HG02763 (cell line): Measurements from ENCODE around the gene FRAS1.
"Not testable (repeated sequence)": the region's sequence is repeated elsewhere in the genome, so short reads cannot be mapped to it uniquely, and the experiment has no call there.

ENCODE experiments used
- ATAC-seq: cut with Tn5 transposase; IDR thresholded peaks from one replicate; pipeline ENCODE4 v1.9.1; 2021; ENCODE audit warnings: mild to moderate bottlenecking, moderate library complexity; ENCODE audit not compliant: unreplicated experiment

FRAS1 gene

DNA sequence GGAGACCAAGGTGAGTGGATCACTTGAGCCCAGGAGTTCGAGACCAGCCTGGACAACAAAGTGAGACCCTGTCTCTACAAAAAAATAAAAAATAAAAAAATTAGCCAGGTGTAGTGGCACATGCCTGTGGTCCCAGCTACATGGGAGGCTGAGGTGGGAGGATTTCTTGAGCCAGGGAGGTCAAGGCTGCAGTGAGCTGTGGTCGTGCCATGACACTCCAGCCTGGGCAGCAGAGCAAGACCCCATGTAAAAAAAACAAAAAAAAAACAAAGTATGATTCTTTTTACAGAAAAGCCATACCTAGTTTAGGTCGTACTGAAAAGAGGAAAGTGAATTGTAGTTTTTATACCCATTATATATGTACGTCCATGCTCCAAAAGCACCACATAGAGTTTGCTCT, 151.8 kb downstream of the FRAS1 start:
- ATAC-seq: not testable (repeated sequence)

DNA sequence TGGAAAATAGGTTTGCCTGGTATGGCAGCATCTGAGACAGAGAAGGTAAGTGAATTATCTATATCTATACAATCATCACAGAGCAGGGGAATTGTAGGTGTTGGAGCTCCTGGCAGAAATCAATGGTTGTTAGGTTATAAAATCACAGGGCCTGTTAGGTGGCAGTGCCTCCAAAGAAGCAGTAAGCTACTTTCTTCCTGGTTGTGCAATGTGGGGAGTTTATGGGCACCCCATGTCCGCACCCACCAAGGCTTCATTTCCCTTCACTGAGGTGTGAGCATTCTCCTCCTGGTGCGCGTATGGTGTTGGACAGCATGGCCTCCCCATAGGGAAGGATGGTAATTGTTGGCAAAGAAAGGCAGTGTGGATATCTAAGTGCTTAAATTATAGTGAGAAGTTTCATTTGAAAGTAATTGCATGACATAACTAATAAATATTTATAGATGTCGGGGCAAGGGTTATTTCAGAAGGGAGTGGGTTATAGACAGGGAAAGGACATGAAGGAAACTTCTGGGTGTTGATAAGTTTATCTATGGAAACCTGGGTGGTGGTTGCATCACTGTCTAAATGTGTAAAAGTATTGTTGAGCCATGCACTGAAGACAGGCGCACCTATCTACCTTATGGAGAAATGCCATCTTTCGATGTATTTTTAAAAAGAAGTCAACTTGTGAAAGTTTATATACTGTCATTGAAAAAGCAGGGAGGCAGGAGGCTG, 153.7 kb downstream of the FRAS1 start:
- ATAC-seq: no peak

DNA sequence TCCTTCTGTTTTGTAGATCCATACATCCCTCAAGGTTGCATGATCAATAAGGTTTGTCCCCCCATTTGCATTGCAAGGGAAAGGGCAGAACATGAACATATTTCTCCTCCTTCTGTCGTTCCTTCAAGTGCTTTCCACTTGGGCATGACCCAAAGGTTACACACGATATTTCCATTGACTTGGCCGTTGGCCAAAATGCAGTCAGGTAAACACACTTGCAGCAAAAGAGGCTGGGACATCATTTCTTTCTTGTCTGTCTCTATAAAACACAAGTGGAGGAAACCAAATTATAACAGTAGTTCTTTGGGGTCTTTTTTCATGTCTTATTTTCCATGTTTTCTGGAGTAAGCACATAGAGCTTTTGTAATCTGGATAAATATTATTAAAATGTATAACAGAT, 156.1 kb downstream of the FRAS1 start:
- no peak for ATAC-seq

DNA sequence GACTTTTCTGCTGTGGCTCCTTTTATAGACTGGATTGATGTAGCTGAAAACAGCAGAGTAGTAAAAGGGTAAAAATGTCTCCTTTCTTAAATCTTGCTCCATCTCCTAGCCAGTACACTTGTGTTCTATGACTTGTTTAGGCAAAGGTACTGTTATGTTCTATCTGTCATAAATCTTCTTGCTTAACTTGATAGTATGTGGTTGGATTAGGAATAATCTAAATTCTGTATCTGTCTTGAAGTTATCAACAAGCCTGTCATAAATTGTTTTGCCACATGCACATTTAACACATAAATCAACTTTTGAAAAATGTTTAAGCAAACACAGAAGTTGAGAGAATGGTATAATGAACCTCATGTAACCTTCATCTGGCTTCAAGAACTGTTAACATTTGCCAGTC, 157.0 kb downstream of the FRAS1 start:
- no peak for ATAC-seq

DNA sequence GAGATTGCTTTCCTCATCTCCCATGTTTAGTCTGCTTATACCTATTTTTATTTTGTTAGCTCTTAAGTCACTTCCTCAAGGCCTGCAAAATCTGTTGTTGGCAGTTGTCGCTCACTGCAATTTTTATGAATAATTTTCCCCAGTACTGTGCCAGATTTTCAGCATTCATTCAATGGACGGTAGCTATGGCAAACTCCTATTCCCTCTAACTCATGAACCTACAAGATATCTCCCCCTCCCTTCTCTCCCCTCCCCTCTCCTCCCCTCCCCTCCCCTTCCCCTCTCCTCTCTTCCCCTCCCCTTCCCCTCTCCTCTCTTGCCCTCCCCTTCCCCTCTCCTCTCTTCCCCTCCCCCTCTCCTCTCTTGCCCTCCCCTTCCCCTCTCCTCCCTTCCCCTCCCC, 160.4 kb downstream of the FRAS1 start:
- ATAC-seq: no peak

DNA sequence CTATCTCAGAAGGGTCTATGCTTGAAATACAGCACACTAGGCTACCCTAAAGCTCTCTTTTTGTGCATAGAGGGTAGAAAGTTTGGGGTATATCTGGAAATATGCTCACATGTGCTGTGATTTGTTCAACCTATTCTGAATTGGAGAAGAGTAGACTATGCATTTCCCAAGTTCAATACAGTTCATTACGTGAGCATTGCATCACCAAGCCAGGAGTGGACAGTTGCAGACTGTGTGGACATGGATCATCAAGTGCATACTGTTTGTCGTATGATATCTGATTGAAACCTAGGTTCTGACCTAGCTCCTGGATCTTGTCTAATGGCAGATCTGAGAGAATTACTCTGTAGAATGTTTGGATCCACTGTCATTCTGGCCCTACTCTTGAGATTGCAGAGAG, 161.1 kb downstream of the FRAS1 start:
- ATAC-seq: no peak

DNA sequence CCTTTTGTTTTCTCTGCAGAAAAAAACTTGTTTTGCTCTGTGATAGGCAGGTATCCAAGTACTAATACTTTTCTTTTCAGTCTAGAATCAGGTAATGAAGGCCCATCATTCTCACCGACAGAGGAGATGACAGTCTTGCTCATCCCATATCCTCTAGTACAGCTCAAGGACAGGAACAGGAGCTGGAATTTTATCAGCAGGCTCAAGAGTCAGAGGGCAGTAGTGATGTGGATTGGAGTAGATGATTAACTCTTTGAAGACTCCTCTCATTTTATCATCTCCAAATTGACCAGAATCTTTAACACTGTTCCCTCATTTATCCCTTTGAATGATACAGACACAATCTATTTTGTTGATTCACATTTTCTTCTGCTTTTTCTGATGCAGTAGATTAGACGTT, 162.7 kb downstream of the FRAS1 start:
- ATAC-seq: no peak

DNA sequence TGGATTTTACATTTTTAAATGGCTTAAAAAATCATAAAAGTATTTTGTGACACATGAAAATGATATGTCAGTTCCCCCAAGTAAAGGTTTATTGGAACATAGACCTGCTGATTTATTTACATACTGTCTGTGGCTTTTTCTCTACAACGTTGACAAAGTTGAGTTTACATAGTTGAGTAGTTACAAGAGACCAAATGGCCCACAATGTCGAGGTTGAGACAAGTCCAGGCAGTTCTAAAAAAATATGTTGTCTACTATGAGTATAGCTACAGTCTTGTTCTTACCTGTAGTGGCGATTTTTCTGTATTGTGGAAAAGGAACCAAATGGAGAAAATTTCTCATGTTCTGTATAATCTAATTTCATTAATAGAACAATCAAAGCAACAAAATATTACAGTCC, 163.2 kb downstream of the FRAS1 start:
- no peak for ATAC-seq

DNA sequence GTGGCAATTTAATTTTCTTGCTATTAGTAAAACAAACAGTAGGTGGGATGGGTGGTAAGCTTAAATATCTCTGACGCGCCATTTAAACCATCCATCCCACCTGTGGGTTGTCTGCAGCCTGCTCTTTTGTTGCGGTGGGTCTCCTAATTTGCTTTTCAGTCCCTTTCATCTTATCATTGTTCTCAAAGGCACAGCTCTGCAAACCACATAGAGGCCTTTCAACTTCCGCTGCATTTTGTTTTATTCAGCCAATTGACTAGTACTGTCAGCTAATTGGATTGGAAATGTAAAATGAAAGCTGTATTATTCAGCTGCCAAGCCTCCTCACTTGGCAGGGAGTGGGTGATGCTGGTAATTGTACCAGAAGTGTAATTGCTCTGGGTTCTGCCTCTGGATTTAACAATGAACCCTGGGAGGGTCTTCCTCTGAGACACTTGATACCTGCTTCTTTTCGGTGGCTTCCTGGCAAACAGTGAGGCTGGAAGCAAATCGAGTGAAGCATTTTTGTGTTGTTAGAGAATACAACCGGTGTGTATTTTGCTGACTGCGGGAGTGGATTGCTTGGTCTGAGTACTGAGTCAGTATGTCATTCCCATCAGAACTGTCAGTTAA, 165.6 kb downstream of the FRAS1 start:
- no peak for ATAC-seq

DNA sequence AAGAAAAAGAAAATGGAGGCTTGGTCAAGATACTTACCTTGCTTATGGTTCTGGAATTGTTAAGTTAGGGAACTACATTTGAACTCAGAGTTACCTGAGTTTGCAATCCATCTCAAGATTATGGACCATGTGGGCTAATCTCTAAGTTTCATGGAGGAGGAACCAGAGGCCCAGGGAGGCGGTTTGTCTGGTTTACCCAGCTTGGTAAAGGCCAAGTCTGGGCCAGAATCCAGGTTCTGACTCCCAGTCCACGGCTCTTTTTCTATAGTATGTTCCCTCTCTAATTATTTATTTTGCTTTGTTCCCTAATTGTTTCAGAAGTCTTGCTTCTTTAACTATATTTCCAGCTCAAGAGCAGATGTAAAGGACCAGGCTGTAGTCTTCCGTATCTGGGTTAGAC, 168.1 kb downstream of the FRAS1 start:
- ATAC-seq: no peak

DNA sequence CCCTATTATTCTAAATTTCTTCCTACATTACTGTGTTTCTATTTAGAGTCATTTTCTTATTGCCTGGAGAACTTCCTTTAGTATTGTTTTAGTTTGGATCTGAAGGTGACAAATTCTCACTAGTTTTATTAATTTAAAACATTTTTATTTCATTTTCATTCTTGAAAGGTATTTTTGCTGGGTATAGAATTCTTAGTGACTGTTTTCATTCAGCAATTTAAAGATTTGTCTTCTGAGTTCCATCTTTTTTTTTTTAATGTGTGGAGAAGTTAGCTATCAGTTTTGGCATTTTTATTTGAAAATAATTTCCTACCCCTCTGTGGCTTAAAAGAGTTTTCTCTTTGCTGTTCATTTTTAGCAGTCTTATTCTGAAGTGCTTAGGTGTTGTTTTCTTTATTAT, 169.2 kb downstream of the FRAS1 start:
- ATAC-seq: no peak

DNA sequence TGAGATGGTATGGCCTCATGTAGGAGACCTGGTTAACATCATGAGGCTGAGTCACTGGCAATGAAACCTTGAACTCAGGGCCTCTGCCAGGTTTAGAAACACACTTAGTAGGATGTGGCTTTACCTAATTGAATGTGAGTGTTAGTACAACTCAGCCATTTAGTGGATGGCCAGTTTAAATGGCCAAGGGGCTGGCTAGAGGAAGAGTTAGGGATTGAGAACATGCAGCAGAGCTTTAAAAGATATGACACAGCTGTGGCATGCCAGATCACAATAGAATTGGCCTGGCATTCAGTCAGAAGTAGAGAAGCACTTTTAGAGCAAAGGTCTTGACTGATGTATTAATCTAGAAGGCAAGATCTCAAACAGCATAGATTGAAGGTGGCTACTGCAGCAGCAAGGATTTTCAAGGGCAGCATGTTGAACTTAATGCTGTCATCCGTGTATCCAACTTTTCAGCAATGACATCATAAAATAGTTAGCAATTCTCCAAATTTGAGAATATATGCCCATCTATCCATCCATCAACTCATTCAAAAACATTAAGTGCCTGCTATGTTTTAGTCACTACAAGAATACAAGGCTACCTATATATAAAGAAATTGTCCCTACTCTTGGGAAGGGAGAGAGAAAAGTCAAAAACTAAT, 170.4 kb downstream of the FRAS1 start:
- ATAC-seq: no peak

DNA sequence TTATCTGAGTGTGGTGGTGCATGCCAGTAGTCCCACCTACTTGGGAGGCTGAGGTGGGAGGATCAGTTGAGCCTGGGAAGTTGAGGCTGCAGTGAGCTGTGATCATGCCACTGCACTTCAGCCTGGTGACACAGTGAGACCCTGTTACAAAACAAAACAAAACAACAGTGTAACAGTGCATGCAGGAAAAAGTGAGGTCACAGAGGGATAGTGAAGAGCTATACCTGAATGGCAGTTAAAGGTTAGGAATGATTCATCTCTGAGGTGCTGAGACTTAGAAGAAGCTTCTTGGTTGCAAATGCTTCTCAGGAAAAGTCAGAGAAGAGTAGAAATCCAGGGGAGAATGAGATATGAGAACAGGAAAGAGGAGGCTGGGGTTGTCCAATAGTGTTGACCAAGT, 178.7 kb downstream of the FRAS1 start:
- ATAC-seq: no peak

DNA sequence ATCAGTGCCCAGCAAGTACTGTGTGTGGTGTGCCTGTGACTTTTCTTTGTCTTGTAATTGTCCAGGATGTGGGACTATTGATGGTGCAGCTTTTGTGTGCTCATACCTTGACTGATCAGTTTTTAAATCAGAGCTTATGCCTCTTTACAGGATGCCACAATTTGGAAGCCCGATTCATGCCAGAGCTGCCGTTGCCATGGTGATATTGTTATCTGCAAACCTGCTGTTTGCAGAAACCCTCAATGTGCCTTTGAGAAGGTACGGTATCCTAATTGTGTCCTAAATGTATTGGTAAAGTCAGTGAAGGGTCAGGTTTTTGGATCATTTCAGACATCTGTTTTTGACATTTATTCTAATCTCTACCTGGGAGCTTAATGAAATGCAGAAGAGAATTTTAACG, 180.2 kb downstream of the FRAS1 start:
- ATAC-seq: no peak

DNA sequence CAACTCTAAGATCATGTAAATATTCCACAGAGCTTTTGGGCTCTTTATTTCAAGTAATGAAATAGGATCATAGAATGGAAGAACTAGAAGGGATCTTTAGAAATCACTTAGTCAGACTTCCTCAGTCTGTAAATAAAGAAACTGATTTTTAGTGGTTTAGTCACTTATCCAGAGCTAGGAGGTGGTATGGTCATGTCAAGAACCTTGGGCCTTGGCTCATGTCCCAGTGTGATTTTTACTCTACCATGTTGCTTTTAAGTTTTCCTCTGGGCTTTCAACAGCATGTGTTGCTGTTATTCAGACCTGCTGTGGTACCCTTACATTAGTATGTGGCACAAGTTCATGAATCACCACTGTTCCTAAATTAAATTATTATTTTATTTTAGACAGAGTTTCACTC, 184.9 kb downstream of the FRAS1 start:
- no peak for ATAC-seq

DNA sequence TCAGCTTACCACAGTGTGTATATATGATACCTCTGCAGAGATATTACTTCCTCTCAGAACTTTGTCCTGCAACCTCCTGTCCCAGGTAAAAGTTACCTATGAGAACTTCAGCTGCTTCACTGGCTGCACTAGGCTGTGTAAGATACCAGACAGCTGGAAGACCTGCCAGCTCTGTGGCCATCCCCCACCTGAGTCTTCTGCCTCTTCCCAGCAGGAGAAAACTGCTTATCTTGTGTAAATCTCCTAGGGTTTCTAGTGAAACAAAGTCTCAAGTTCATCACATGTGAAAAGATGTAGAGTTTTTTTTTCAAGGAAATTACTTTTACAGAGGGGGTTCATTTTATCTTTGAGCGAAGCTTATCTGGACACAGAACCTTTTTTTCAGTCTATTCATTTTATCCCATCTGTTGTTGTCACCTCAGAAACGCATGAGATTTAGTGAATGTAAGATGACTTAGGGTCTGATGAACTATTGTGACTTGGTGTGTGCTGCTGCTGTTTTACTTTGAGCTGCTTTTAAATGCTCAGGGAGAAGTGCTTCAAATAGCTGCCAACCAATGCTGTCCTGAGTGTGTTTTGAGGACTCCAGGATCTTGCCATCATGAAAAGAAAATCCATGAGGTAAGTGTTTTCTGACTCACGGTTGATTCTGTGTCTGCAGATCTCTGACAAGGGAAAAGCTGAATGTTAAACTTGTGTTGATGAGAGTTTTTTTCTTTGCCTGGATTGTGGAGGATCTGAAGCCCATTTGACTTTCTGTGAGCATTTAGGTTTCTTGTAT, 187.8 kb downstream of the FRAS1 start:
- no peak for ATAC-seq

DNA sequence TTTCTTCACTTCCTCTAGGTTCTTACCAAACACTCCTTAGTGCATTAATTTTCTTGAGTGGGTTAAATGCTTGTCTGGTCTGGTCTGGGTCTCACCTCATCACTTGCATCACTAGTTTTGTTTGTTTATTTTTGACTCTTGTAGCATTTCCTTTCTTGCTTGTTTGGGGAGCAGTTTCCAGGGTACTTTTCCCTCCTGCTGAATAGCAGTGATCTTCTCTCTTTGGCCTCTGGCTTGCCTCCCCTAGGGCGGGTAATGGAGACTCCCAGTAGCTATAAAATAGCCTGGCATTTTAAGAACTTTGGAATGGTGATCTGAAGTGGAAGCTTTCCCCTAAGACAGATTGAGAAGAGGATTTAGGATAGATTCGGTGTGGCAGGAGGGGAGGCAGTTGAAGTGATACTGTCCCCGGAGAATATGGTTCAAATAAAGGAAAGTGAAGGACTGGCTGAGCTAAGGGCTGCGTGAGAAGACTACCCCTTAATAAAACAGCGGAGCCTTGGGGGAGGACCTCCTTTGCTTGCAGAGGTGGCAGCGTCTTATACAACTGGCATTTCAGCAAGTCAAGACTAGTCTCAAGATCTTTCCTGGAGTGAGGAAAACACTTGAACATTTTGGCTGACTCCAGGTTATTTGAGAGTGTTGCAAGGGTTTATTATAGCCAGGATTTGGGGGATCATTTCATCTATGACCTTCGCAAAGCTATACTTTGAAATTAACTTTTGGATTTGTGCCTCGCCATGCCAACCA, 190.6 kb downstream of the FRAS1 start:
- no peak for ATAC-seq

DNA sequence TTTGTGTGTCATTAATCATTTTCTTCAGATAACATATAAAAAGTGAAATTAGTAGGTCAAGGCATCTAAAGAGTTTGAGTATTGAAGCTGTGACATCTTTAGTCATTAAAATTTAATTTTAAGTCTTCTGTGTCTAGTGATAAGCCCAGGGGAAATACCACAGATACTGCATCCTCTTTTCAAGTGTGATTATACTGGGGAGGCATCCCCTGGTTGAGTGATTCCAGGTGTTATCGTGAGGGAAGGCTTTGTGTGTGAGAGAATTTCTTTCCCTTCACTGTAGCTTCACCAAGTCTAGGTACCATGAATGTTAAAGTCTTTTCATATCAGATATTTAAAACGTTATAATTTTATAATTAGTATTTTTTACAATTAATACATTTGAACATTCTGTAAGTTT, 193.4 kb downstream of the FRAS1 start:
- ATAC-seq: no peak

DNA sequence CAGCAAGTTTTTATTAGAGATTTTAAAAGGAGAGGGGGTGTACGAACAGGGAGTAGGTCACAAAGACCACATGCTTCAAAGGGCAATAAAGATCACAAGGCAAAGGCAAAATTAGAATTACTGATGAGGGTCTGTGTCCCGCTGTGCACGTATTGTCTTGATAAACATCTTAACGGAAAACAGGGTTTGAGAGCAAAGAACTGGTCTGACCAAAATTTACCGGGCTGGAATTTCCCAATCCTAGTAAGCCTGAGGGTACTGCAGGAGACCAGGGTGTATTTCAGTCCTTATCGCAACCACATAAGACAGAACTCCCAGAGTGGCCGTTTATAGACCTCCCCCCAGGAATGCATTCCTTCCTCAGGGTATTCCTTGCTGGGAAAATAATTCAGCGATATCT, 195.7 kb downstream of the FRAS1 start:
- not testable (repeated sequence) for ATAC-seq

DNA sequence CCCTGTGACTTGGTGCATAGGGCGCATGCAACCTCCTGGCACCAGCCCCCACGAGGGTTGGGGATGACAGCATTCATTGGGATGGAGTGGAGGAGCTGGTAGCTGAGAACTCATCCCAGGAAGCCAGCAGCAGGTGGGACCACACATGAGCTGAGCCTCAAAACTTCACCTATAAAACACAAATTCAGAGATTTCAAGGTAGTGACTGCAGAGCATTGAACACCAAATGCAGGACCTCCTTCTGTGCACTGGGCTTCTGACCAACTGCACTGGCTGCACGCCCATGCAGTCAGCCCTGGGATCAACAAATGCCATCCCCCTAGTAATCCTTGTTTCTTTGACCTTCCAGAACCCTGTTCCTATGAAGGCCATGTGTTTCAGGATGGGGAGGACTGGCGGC, 197.8 kb downstream of the FRAS1 start:
- ATAC-seq: no peak

DNA sequence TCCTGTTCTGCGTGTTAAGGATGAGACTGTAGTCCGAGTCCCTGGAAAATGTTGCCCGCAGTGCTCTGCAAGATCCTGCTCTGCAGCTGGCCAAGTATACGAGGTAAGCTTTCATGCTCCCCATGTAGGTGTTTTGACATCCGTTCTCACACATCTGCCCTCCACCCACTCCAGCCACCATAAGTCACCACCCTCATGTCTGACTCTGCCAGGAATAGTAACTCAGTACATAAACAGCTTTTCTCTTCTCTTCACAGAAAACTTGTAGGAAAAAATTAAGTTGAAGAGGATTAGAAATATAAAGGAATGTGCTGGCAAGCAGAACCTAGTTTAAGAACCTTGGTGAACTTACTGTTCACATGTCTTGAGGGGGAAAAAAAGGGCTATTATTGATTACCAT, 207.9 kb downstream of the FRAS1 start:
- ATAC-seq: no peak
